ENCODE results near the gene GALNT18. TPM values are rescaled to one million over a fixed set of nuclear protein-coding genes. Genes with fewer than 3 reads are reported as not detected.

Gene GALNT18
- polyA plus RNA-seq, 1 donor from 2014 or later, result 7.6 TPM

- TF ChIP-seq EP300 (conservative IDR thresholded peaks at IDR 0.05; ENCODE audit: poor library complexity, severe bottlenecking) (no peak), REST (IDR thresholded peaks at IDR 0.05; ENCODE audit: borderline replicate concordance) (no peak), EZH2 (IDR thresholded peaks at IDR 0.05; ENCODE audit: borderline replicate concordance, insufficient read depth, low read length, poor library complexity, severe bottlenecking) (no peak), CTCF (IDR thresholded peaks at IDR 0.05; ENCODE audit: poor library complexity, severe bottlenecking) (no peak), SMC3 (conservative IDR thresholded peaks at IDR 0.05; ENCODE audit: poor library complexity) (no peak), MXI1 (conservative IDR thresholded peaks at IDR 0.05; ENCODE audit: poor library complexity, severe bottlenecking) (no peak), POLR2AphosphoS5 (IDR thresholded peaks at IDR 0.05) (no peak), RAD21 (conservative IDR thresholded peaks at IDR 0.05) (no peak)
- Histone ChIP-seq H2AFZ (ENCODE audit: low read depth, low read length) (no peak overlapping the region), H3K36me3 (ENCODE audit: insufficient read depth, low read length) (no peaks in the 10 kb centered on the region), H3K27ac (ENCODE audit: low read length) (no peak overlapping the region), H4K20me1 (ENCODE audit: insufficient read depth) (no peaks in the 10 kb centered on the region), H3K9ac (ENCODE audit: low read length) (no peak overlapping the region), H3K27me3 (ENCODE audit: insufficient read depth, low read depth, low read length) (no peaks in the 10 kb centered on the region), H3K9me2 (ENCODE audit: insufficient read depth, low read length) (no peaks in the 10 kb centered on the region), H3K9me3 (ENCODE audit: low read length) (no peaks in the 10 kb centered on the region), H3K4me3 (ENCODE audit: low read length) (no peak overlapping the region), H3K79me2 (replicated peaks; ENCODE audit: insufficient read depth, low read length) (no peaks in the 10 kb centered on the region), H3F3A (ENCODE audit: insufficient read depth, low read length, poor library complexity, severe bottlenecking) (no peaks in the 10 kb centered on the region), H3K4me2 (ENCODE audit: low read length) (no peak overlapping the region)
These were observed 17.3 kb downstream of the GALNT18 start for GRCh38 chr11:11604370-11604990.

DNA sequence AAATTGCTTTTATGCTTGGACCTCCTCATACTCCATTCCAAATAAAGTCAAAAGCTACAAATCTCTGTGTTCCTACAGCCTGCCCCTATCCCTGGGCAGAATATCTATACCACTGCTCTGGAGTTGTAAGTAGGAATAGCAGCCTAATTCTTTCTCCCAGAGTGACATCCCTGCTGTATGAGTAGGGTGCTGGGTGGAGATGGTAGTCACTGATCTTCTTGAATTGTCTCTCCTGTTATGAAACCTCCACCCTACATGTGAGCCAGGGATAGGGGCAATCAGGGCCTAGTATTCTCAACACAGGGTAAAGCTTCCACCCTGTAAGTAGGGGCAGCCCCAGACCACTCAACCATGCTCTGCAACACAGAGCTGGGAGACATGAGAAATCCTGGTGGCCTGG lies 19.8 kb downstream of the GALNT18 start:
- Histone ChIP-seq H3K79me2 (replicated peaks; ENCODE audit: insufficient read depth, low read length) (no peaks in the 10 kb centered on the region), H3K9me3 (ENCODE audit: low read length) (no peaks in the 10 kb centered on the region), H2AFZ (ENCODE audit: low read depth, low read length) (no peak overlapping the region), H3K27me3 (ENCODE audit: insufficient read depth, low read depth, low read length) (no peaks in the 10 kb centered on the region), H3F3A (ENCODE audit: insufficient read depth, low read length, poor library complexity, severe bottlenecking) (no peaks in the 10 kb centered on the region), H3K9me2 (ENCODE audit: insufficient read depth, low read length) (no peaks in the 10 kb centered on the region), H3K27ac (ENCODE audit: low read length) (no peak overlapping the region), H3K36me3 (ENCODE audit: insufficient read depth, low read length) (no peaks in the 10 kb centered on the region), H3K9ac (ENCODE audit: low read length) (no peak overlapping the region), H3K4me3 (ENCODE audit: low read length) (no peak overlapping the region), H3K4me2 (ENCODE audit: low read length) (no peak overlapping the region), H4K20me1 (ENCODE audit: insufficient read depth) (no peaks in the 10 kb centered on the region)
- TF ChIP-seq EZH2 (IDR thresholded peaks at IDR 0.05; ENCODE audit: borderline replicate concordance, insufficient read depth, low read length, poor library complexity, severe bottlenecking) (no peak), CTCF (IDR thresholded peaks at IDR 0.05; ENCODE audit: poor library complexity, severe bottlenecking) (no peak), SMC3 (conservative IDR thresholded peaks at IDR 0.05; ENCODE audit: poor library complexity) (no peak), REST (IDR thresholded peaks at IDR 0.05; ENCODE audit: borderline replicate concordance) (no peak), POLR2AphosphoS5 (IDR thresholded peaks at IDR 0.05) (no peak), MXI1 (conservative IDR thresholded peaks at IDR 0.05; ENCODE audit: poor library complexity, severe bottlenecking) (no peak), RAD21 (conservative IDR thresholded peaks at IDR 0.05) (no peak), EP300 (conservative IDR thresholded peaks at IDR 0.05; ENCODE audit: poor library complexity, severe bottlenecking) (no peak)

Data from neural cell (in vitro differentiated cells).